Measurements from ENCODE around the gene MOB3A. TPM values are rescaled to one million over a fixed set of nuclear protein-coding genes. Genes with fewer than 3 reads are reported as not detected.

MOB3A gene
- total RNA-seq, 2 experiments from 2014 or later: 43.7 to 44.1 TPM

DNA sequence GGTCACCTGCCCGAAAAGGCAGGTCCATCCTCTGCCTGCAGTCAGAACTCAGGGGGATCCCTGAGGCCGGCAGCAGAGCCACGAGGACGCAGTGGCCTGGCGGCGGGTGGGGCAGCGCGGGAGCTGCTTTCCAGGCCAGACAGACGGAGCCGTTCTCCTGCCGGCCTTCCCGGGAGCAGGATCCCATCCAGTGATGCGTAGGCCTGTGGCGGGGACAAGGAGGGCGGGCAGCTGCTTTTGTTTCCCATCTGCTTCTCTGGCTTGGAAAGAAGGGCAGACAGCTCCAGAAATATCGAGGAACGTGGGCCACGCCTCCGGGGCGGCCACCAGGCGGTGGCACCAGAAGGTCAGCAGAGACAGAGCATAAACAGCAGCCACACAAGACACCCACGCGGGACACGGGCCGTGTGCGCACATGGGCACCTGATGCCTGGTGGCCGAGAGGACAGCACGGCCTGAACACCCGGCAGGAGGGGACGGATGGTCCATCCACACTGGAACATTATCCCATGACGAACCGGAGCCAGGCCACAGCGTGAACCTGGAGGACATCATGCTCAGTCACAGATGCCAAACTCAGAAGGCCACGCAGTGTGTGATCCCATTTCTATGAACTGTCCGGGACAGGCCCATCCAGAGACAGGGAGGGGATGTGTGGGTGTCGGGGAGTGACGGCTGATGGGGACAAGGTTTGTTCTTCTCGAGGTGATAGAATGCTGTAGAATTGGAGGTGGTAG, 31.2 kb downstream of the MOB3A start:
- no peak overlapping the region for H3K27ac Mint-ChIP-seq
- H3K4me3 Mint-ChIP-seq: no peak overlapping the region
- CTCF ChIA-PET: no interaction called here
- no peaks in the 10 kb centered on the region for H3K9me3 Mint-ChIP-seq
- H3K36me3 Mint-ChIP-seq (ENCODE audit: low read depth): no peaks in the 10 kb centered on the region
- DNase-seq: no peak
- H3K27me3 Mint-ChIP-seq (ENCODE audit: low read depth): no peaks in the 10 kb centered on the region
- peaks cover 20% of the 10 kb centered on the region for H3K4me1 Mint-ChIP-seq (ENCODE audit: low read depth)
- intact Hi-C loops (cut with micrococcal nuclease): loop anchor here (5.0 kb wide), 2 partner anchors 168 to 183 kb away; no protein-coding TSS in a partner anchor

DNA sequence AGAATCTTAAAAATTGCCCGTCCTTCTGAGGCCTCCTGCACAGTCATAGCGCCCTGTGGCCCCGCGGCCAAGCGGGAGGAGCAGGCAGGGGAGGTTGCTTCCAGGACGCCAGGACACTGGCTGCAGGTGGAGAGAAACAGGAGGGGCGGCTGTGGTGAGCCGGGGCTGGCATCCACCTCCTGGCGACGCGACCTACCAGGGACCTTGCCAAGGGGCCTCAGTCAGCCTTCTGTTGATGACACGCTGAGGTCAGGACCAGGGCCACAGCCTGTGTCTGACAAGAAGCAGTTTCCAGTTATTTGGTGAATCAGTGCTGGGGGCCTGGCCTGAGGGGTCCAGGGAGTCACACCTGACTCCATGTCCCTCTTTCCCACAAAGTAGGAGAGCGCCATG, 31.7 kb downstream of the MOB3A start:
- Mint-ChIP-seq H3K4me3 (no peak overlapping the region), H3K9me3 (no peaks in the 10 kb centered on the region), H3K36me3 (ENCODE audit: low read depth) (no peaks in the 10 kb centered on the region), H3K27ac (no peak overlapping the region), H3K4me1 (ENCODE audit: low read depth) (peaks cover 19% of the 10 kb centered on the region), H3K27me3 (ENCODE audit: low read depth) (no peaks in the 10 kb centered on the region)
- intact Hi-C loops (cut with micrococcal nuclease): loop anchor here (5.0 kb wide), 2 partner anchors 167 to 182 kb away; no protein-coding TSS in a partner anchor
- CTCF ChIA-PET: no interaction called here
- DNase-seq: no peak

DNA sequence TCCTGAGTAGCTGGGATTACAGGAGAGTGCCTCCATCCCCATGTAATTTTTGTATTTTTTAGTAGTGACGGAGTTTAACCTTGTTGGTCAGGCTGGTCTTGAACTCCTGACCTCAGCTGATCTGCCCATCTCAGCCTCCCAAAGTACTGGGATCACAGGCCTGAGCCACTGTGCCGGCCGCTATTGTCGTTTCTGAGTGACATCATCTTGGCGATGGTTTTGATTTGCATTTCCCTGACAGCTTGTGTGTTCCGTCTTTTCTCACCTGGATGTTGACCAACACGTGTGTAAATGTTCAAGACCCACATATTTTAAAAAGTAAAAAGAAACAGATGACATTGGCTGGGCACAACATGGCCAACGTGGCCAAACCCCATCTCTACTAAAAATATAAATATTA, 32.3 kb downstream of the MOB3A start:
- Mint-ChIP-seq H3K36me3 (ENCODE audit: low read depth) (no peaks in the 10 kb centered on the region), H3K27ac (no peak overlapping the region), H3K27me3 (ENCODE audit: low read depth) (no peaks in the 10 kb centered on the region), H3K9me3 (no peaks in the 10 kb centered on the region), H3K4me3 (no peak overlapping the region), H3K4me1 (ENCODE audit: low read depth) (peaks cover 23% of the 10 kb centered on the region)
- intact Hi-C loops (cut with micrococcal nuclease): loop anchor here (5.0 kb wide), 2 partner anchors 167 to 182 kb away; no protein-coding TSS in a partner anchor
- no peak for DNase-seq
- CTCF ChIA-PET: no interaction called here

DNA sequence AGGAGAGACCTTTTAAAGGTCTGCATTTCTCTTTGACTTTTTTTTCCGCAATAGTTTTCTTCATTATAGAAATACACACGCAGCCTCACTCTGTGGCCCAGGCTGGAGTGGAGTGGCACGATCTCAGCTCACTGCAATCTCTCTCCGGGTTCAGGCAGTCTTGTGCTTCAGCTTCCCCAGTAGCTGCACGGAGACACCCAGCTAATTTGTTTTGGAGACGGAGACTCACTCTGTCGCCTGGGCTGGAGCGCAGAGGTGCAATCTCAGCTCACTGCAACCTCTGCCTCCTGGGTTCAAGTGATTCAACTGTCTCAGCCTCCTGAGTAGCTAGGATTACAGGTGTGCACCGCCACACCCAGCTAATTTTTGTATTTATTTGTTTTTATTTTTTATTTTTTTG, 33.4 kb downstream of the MOB3A start:
- Mint-ChIP-seq H3K9me3 (no peaks in the 10 kb centered on the region), H3K4me1 (ENCODE audit: low read depth) (peaks cover 29% of the 10 kb centered on the region), H3K27me3 (ENCODE audit: low read depth) (no peaks in the 10 kb centered on the region), H3K4me3 (peak overlapping the region; percentile 87), H3K27ac (peak overlapping the region; percentile 34), H3K36me3 (ENCODE audit: low read depth) (no peaks in the 10 kb centered on the region)
- CTCF ChIA-PET: interaction anchor here (1.7 kb wide), 1 partner anchor 43 kb away, joined by 7 read pairs; no protein-coding TSS in a partner anchor
- intact Hi-C loops (cut with micrococcal nuclease): loop anchor here (5.0 kb wide), 2 partner anchors 165 to 180 kb away; no protein-coding TSS in a partner anchor
- DNase-seq: no peak

DNA sequence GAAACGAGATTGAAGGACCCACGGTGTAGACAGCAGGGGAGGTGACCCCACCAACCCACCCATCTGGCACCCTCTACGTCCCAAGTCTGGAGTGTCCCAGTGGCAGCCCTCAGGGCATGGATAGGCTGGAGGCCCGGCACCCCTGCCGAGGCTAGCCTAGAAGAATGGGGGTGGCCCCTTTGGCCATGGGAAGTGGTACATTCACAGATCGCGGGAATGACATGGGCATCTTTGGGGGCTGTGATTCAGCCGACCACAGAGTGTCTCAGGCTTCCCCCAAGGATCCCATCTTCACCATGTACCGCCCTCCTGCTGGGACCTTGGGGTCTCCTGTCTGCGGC, 33.8 kb downstream of the MOB3A start:
- H3K27me3 Mint-ChIP-seq (ENCODE audit: low read depth): no peaks in the 10 kb centered on the region
- H3K4me3 Mint-ChIP-seq: peak overlapping the region; percentile 87
- no peak for DNase-seq
- CTCF ChIA-PET: interaction anchor here (0.8 to 1.7 kb wide), 2 partner anchors 33 to 43 kb away, joined by 3 to 7 read pairs; no protein-coding TSS in a partner anchor
- peaks cover 31% of the 10 kb centered on the region for H3K4me1 Mint-ChIP-seq (ENCODE audit: low read depth)
- H3K27ac Mint-ChIP-seq: peak overlapping the region; percentile 86
- no peaks in the 10 kb centered on the region for H3K36me3 Mint-ChIP-seq (ENCODE audit: low read depth)
- intact Hi-C loops (cut with micrococcal nuclease): loop anchor here (5.0 kb wide), 2 partner anchors 165 to 180 kb away; no protein-coding TSS in a partner anchor
- no peaks in the 10 kb centered on the region for H3K9me3 Mint-ChIP-seq

DNA sequence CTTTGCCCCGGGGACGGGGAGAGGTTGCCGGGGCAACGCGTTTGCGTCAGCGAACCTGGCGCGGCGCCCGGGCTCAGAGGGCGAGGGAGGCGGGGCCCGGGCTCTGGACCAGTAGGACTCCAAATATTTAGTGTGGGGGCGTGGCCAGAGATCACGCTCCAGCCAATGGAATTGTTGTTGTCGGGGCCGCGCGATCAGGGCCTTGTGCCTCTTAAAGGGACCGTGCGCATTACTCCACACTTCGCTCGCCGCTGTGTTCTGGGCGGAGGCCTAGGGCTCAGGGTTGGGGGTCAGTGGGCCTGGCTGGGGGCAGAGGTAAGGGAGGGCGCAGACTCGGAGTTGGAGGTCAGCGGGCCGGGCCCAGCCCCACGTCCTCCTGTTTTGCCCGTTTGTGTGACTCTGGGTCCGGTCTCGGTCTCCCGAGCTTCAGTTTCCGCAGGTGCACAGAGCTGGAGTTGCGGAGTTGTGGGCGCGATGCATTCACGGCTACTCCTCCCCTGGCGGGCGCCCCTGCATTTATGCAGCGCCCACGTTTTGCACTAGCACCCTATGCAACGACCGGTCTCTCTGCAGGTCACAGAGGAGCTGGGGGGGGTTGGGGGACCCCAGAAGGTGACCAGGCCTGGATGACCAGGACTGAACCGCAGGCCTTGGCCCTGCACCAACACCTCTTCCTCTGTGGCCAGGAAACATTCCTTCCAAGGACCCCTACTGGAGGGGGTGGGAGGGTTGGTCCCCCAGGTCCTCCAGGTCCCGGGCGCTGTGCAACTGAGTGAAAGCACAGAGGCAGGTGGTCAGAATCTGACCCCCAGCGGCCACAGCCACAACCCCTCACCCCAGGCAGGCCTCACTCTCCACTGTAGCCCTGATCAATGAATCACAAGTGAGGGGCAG, 34.4 kb downstream of the MOB3A start:
- Mint-ChIP-seq H3K4me1 (ENCODE audit: low read depth) (peaks cover 36% of the 10 kb centered on the region), H3K4me3 (peak overlapping the region; percentile 87), H3K27ac (peak overlapping the region; percentile 86), H3K27me3 (ENCODE audit: low read depth) (no peaks in the 10 kb centered on the region), H3K36me3 (ENCODE audit: low read depth) (no peaks in the 10 kb centered on the region), H3K9me3 (no peaks in the 10 kb centered on the region)
- peak; percentile 99 for DNase-seq
- intact Hi-C loops (cut with micrococcal nuclease): loop anchor here (1.0 to 5.0 kb wide), 7 partner anchors 10 to 179 kb away; partner anchors contain the start of genes AP3D1, IZUMO4, MKNK2 and MOB3A
- CTCF ChIA-PET: interaction anchor here (0.8 to 1.7 kb wide), 2 partner anchors 33 to 42 kb away, joined by 3 to 7 read pairs; no protein-coding TSS in a partner anchor

DNA sequence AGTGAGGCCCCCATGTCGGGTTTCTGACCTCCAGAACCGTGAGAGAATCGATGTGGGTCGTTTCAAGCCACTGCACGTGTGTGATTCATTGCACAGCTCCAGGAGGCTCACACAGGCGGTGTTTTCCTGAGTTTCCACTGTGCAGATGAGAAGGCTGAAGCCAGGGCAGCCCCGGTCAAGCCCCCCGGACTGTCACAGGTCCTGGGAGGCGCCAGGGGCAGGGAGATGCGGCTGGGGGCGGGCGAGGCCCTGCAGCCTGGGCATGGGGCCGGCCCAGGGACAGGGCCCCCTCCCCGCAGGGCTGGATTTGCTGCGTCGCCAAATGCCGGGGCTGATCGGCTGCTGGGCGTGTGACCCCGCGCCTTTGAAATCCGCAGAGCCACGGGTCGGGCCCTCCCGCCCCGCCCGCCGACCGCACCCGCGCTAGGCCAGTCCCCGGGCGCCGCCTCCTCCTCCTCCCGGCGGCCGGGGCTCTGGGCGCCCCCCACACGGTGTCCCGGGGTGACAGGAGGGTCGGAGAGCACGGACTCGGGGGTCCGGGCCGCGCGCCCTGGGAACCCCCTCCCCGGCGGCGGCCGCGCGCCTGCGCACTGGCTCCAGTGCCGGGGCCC, 35.1 kb downstream of the MOB3A start:
- DNase-seq: no peak

DNA sequence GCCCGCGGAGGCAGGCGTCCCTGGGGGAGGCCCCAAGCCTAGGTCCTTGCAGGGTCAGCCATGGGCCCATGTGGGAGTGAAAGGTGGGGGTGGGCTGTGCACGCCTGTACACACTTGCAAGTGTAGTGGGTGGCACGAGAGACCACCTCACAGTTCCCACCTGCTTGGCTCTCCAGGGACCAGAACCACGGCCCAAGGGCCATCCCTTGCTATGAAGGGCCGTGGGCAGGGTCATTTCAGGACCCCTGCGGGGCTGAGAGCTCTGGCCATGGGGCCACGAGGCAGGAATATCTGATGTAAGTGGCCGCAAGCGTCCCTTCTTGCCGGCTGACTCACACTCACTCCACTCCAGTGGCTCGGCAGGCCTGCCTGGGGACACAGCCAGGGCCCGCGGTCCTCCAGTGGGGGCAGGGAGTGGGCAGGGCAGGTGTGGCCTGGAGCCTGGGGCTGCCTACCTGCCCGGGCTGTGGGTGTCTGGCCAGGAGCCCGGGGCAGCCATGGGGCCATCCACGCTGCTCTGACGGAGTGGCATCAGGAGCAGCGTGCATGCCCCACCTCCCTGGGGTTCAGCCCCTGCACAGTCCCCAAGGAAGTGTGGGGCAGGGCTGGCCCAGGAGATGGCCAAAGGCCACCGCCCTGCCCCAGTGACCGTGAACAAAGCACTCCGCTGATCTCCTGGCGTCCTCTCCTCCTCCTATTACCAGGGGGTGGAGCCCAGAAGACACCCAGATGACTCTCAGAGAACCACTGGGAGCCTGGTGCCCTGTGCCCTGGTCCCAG, 36.5 kb downstream of the MOB3A start:
- CTCF ChIA-PET: no interaction called here
- H3K4me1 Mint-ChIP-seq (ENCODE audit: low read depth): peaks cover 52% of the 10 kb centered on the region
- H3K27me3 Mint-ChIP-seq (ENCODE audit: low read depth): no peaks in the 10 kb centered on the region
- H3K4me3 Mint-ChIP-seq: peak overlapping the region; percentile 81
- intact Hi-C loops (cut with micrococcal nuclease): loop anchor here (2.0 to 5.0 kb wide), 3 partner anchors 25 to 177 kb away; no protein-coding TSS in a partner anchor
- no peaks in the 10 kb centered on the region for H3K9me3 Mint-ChIP-seq
- no peak for DNase-seq
- no peaks in the 10 kb centered on the region for H3K36me3 Mint-ChIP-seq (ENCODE audit: low read depth)
- peak overlapping the region; percentile 98 for H3K27ac Mint-ChIP-seq

More for the DNA sequence above, 35.1 kb downstream of the MOB3A start:
- Mint-ChIP-seq H3K27ac (peak overlapping the region; percentile 98), H3K36me3 (ENCODE audit: low read depth) (no peaks in the 10 kb centered on the region), H3K4me3 (peak overlapping the region; percentile 87), H3K9me3 (no peaks in the 10 kb centered on the region), H3K27me3 (ENCODE audit: low read depth) (no peaks in the 10 kb centered on the region), H3K4me1 (ENCODE audit: low read depth) (peaks cover 41% of the 10 kb centered on the region)
- CTCF ChIA-PET: interaction anchor here (0.8 to 1.7 kb wide), 3 partner anchors 9 to 41 kb away, joined by 3 to 7 read pairs (median 4); no protein-coding TSS in a partner anchor
- intact Hi-C loops (cut with micrococcal nuclease): loop anchor here (1.0 to 5.0 kb wide), 7 partner anchors 10 to 179 kb away; partner anchors contain the start of genes AP3D1, IZUMO4, MKNK2 and MOB3A

DNA sequence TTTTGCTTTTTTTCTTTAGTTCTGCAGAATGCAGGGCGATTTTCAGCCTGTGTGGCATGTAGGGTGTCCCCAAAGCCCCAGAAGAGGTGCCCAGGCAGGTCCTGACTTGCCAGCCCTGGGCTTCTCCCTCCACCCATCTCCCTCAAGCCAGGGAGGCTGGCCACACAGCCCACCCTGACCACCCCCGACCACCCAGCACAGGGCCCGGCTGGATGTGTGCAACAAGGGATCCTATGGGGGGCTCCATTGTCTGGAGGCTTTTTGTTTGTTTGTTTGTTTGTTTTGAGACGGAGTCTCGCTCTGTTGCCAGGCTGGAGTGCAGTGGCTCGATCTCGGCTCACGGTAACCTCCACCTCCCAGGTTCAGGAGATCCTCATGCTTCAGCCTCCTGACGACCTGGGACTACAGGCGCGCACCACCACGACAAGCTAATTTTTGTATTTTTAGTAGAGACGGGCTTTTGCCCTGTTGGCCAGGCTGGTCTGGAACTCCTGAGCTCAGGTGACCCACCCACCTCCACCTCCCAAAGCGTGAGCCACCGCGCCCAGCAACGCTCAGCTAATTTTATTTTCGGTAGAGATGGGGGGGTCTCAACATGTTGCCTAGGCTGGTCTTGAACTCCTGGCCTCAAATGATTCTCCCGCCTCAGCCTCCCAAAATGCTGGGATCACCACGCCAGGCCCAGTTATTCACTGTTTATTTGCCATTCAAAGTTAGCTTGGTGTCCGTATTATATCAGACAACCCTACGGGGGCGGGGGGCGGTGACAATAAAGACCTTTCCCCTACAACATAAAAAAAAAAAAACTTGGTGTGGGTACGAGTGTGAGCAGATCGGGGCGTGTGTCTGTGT, 37.3 kb downstream of the MOB3A start:
- CTCF ChIA-PET: no interaction called here
- DNase-seq: no peak
- Mint-ChIP-seq H3K27me3 (ENCODE audit: low read depth) (no peaks in the 10 kb centered on the region), H3K4me1 (ENCODE audit: low read depth) (peaks cover 55% of the 10 kb centered on the region), H3K27ac (peak overlapping the region; percentile 81), H3K4me3 (no peak overlapping the region), H3K9me3 (no peaks in the 10 kb centered on the region), H3K36me3 (ENCODE audit: low read depth) (no peaks in the 10 kb centered on the region)
- intact Hi-C loops (cut with micrococcal nuclease): no loop called here

DNA sequence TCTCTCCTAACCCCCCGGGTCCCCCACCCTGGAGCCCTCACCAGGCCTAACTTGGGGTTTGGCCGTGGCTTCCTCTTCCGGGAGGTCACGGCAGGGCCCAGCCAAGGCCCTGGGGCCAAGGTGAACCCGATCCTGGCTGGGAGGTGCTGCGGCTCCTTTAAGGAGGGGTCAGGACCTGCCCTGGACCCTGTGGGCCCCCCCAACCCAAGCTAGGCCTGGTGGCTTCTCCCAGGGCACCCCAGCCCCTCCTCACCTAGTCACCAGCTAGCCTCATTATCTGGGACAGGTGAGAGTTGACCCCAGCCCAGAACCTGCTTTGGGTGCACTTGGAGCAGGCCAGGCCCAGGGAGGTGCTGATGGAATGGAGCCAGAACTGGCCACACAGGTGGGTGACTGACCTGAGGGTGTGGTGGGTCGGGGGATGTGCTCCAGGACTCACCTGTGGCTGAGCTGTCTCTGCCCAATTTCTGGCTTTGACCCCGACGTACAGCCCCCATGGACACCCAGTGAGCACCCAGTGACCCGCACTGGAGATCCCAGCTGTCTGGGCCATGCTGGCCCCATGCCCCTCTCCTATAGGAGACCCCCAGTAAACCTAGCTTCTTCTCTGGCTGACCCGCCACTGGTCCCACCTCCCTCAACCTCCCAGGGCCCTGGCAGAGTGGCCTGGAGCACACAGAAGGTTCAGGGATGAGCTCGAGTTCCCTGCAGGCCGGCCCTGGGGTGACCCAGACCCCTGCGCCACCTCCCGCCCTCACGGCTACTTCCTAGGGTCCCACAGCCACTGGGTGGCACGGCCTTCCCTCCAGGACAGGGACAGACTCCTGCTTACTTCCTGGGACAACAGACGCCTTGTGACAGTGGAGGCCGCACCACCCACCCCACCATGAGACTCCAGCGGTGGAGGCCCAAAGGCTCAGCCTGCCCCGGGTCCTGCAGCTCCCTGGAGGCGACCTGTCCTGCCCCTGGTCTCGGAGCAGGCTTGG, 38.3 kb downstream of the MOB3A start:
- CTCF ChIA-PET: no interaction called here
- H3K4me1 Mint-ChIP-seq (ENCODE audit: low read depth): peaks cover 57% of the 10 kb centered on the region
- peak overlapping the region; percentile 82 for H3K27ac Mint-ChIP-seq
- H3K27me3 Mint-ChIP-seq (ENCODE audit: low read depth): no peaks in the 10 kb centered on the region
- intact Hi-C loops (cut with micrococcal nuclease): no loop called here
- DNase-seq: no peak
- H3K36me3 Mint-ChIP-seq (ENCODE audit: low read depth): no peaks in the 10 kb centered on the region
- no peak overlapping the region for H3K4me3 Mint-ChIP-seq
- H3K9me3 Mint-ChIP-seq: no peaks in the 10 kb centered on the region
